GM21576 (cell line): ENCODE measurements around the gene DDR1.
"Not testable (repeated sequence)": the region's sequence is repeated elsewhere in the genome, so short reads cannot be mapped to it uniquely, and the experiment has no call there.

Source experiments
- ATAC-seq: cut with Tn5 transposase; IDR thresholded peaks from one replicate; pipeline ENCODE4 v1.9.1; 2021; ENCODE audit warnings: mild to moderate bottlenecking, moderate library complexity; ENCODE audit not compliant: unreplicated experiment

The DDR1 gene

DNA sequence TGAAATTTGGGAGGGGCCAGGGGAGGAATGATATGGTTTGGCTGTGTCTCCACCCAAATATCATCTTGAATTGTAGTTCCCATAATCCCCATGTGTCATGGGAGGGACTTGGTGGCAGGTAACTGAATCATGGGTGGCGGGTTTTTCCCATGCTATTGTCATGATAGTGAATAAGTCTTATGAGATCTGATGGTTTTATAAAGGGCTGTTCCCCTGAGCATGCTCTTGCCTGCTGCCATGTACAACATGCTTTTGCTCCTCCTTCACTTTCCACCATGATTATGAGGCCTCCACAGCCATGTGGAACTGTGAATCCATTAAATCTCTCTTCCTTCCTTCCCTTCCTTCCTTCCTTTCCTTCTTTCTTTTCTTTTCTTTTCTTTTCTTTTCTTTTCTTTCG is 31.9 kb upstream of the DDR1 start:
- ATAC-seq, result not testable (repeated sequence)

DNA sequence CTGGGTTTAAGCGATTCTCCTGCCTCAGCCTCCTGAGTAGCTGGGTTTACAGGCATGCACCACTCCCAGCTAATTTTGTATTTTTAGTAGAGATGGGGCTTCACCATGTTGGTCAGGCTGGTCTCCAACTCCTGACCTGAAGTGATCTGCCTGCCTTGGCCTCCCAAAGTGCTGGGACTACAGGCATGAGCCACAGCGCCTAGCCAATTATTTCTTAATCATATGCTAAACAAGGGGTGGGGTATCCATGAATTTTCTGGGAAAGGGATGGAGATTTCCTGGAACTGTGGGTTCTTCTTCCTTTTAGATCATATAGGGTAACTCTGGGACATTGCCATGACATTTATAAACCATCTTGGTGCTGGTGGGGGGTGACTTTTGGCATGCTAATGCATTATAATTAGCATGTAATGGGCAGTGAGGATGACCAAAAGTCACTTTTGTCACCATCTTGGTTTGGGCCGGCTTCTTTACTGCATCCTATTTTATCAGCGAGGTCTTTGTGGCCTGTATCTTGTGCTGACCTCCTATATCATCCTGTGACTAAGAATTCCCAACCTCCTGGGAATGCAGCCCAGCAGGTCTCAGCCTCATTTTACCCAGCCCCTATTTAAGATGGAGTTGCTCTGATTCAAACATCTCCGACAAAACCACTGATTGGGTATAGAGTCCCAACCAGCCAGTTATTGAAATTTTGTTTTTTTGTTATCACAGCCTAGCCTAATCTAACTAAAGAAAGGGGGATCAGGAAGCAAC is 29.9 kb upstream of the DDR1 start:
- ATAC-seq, result no peak

DNA sequence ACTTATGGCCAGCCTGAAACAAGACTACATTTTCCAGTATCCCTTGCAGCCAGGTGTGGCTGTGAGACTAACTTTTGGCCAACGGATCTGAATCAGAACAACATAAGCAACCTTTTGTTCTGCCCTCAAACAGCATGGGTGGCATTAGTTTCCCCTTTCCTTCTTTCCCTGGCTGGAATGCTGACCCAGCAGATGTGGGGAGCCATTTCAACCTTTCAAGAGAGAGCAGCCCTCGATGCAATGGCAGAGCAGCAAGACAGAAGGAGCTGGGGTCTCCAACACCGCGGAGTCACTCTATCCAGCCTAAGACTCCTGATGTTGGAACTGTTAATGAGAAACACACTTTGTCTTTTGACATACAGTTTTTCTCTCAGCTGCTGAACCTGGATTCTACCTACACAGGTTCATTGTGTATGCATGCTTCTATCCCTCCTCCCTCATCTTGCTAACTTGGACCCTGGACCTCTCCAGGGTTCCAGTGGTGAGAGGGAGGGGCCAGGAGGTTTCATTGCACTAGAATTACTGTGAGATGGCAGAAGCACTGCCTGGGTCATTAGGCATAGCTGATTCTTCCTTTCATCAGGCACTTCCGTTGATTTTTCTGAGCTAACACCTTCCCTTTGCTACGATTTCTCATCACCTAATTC is 28.8 kb upstream of the DDR1 start:
- no peak for ATAC-seq

DNA sequence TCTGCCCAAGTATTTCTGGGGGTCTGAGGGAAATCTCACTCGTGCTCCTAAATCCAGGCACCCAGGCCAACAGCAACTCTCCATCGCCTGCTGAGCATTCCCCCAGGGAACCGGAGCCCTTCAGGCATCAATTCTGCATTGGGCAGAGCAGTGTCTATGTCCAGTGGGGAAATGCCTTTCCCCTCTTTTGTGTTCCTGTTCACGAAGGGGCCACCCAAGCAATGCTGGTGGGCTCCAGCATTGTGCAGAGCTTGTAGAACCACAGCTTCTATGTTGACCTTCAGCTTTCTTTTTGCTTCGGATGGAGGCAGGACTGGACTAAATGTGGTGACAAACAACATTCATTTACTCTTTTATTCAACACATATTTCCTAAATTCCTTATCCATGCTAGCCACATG is 27.2 kb upstream of the DDR1 start:
- no peak for ATAC-seq

DNA sequence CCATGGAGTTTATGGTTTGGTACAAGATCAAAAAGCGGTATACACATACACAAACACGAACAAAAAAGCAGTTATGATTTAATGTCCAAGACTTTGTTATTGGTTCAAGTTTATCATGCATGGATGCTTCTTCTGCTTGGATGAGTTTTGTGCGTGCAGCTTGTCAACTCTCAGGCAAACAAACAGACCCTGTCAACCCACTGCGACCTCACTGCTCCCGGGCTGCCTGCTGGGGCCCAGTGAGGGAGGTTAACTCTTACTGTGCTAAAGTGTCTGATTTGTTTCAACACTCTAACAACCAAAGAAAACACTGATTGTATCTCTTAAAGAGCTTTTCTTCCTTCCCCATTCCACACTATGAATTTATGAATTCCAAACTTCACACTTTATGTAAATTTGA is 26.8 kb upstream of the DDR1 start:
- ATAC-seq, result no peak

DNA sequence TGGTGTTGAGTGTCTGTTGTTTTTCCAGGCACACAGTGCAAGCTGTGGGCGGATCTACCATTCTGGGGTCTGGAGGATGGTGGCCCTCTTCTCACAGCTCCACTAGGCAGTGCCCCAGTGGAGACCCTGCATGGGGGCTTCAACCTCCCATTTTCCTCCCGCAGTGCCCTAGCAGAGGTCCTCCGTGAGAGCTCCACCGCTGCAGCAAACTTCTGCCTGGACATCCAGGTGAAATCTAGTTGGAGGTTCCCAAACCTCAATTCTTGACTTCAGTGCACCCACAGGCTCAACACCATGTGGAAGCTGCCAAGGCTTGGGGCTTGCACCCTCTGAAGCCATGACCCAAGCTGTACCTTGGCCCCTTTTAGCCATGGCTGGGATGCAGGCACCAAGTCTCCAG is 24.6 kb upstream of the DDR1 start:
- ATAC-seq, result not testable (repeated sequence)

DNA sequence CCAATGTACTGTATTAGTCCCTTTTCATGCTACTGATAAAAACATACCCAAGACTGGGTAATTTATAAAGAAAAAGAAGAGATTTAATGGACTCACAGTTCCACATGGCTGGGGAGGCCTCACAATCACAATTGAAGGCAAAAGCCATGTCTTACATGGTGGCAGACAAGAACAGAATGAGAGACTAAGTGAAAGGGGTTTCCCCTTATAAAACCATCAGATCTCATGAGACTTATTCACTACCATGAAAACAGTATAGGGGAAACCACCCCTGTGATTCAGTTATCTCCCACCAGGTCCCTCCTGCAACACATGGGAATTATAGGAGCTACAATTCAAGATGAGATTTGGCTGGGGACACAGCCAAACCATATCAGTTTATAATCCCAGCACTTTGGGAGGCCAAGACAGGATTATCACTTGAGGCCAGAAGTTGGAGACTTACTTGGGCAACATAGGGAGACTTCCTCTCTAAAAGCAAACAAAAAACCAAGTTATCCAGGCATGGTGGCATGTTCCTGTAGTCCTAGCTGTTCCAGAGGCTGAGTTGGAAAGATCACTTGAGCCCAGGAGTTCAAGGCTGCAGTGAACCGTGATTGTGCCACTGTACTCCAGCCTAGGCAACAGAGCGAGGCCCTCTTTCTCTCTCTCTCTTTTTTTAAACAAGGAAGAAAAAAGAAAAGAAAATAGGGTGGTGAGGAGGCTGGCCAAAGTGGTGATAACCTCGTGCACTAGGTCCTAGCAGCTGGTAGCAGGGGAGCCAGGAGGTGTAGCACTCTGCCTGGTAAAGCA is 22.9 kb upstream of the DDR1 start:
- ATAC-seq, result no peak

DNA sequence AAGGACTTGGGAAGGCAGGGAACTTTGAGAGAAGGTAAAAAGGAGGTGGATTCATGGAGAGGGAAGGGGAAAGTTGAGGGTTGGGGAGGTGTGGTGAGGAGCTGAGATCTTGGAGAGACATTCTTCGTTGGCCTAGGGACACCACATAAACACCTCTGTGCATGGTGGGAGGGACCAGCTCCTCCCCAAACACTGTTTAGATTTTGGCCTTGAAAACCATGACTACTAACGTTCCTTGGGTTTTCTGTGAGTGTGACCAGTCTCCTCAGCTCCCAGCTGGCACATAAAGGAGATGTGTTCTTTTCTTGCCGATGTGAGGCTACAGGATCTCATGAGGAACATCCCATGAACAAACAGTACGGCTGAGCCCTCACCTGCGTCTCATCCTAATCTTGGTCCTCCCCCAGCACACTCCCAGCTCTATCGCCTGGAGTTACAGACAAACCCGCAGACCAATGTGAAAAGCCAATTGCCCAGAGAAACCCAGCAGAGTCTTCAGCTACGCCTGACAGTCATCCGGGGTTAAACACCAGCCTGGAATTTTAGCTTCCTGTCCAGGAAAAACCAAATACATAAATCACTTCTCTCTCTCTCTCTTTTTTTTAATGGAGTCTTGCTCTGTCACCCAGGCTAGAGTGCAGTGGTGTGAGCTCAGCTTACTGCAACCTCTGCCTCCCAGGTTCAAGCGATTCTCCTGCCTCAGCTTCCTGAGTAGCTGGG is 22.0 kb upstream of the DDR1 start:
- no peak for ATAC-seq

DNA sequence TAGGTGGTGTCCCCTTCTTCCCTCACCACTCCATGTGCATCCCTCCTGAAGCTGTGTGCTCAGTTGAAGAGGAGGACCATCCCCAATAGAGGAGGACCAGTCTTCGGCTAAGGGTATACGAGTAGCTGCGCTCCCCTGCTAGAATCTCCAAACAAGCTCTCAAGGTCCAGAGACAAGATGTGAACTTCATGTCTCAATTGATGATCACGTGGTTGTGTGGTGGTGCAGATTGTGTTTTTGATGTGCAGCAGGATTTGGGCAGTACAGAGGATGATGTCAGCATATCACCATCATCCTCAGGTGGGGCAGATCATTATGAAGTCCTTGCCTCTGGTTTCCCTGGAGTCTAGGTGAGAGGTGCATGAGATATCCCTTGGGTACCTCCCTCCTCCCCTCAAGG is 20.0 kb upstream of the DDR1 start:
- ATAC-seq, result no peak

DNA sequence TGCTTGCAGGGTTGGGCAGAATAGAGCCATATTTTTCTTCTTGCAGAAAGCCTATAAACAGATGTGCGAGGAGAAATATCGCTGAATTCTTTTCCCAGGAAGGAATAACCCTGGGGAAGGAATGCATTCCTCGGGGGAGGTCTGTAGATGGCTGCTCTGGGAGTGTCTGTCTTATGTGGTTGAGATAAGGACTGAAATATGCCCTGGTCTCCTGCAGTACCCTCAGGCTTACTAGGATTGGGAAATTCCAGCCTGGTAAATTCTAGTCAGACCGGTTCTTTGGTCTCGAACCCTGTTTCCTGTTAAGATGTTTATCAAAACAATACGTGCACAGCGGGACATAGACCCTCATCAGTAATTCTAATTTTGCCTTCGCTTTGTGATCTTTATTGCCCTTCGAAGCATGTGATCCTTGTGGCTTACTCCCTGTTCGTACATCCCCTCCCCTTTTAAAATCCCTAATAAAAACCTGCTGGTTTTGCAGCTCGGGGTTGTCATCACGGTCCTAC is 15.0 kb upstream of the DDR1 start:
- ATAC-seq, result not testable (repeated sequence)

DNA sequence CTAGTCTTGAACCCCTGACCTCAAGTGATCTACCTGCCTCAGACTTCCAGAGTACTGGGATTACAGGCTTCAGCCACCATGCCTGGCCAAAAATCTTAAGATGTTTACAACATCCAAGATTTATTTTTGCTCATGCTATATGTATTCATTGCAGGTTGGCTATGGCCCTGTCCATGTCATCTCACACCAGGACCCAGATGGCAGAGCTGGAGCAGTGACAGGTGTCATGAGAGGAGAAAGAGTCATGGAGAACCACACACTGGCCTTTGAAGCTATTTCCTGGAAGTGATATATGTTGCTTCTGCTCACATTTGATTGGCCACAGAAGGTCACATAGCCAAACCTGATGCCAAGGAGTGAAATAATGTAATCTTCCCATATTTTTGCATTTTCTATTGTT is 13.8 kb upstream of the DDR1 start:
- no peak for ATAC-seq

DNA sequence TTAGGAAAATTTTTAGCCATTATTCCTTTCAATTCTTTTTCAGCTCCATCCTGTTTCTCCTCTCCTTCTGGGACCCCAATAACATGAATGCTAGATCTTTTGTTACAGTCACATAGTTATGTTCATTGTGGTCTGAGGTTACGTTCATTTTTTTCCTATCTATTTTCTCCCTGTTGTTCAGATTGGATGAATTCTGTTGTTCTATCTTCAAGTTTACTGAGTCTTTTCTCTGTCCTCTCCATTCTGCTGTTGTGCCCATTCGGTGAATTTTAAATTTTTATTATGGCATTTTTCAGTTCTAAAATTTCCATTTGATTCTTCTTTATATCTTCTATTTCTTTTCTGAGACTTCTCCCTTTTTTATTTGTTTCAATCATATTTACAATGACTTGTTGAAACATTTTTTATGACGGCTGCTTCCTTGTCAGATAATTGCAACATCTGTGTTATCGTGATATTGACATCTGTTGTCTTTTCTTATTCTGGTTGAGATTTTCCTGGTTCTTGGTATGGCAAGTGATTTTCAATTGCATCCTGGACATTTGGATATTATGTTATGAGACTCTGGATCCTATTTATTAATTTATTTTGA is 12.6 kb upstream of the DDR1 start:
- no peak for ATAC-seq

DNA sequence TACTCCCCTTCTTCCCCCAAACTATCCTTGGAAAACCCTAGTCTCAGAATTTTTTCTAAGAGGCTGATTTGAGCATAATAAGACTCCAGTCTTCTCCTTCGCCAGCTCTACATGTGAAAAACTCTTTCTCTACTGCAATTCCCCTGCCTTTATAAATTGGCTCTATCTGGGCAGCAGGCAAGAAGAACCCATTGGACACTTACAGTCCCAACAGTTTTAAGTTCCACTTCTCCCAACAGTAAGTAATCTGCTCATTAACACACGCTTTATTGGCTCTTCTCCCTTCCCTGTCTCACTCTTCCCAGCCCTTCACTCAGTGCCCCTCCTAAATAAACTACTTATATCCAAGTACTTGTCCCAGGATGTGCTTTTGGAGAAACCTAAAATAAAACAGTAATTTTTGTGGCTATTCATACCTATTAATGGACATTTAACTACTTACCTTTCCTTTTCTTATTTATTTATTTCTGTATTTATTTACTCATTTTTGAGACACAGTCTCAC is 11.1 kb upstream of the DDR1 start:
- ATAC-seq, result no peak

DNA sequence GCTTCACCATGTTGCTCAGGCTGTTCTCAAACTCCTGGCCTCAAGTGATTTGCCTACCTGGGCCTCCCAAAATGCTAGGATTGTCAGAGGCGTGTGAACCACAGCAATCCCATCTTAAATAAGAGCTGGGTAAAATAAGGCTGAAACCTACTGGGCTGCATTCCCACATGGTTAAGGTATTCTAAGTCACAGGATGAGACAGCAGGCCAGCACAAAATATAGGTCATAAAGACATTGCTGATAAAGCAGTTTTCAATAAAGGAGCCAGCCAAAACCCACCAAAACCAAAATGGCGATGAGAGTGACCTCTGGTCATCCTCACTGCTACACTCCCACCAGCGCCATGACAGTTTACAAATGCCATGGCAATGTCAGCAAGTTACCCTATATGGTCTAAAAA is 10.5 kb upstream of the DDR1 start:
- ATAC-seq, result not testable (repeated sequence)

DNA sequence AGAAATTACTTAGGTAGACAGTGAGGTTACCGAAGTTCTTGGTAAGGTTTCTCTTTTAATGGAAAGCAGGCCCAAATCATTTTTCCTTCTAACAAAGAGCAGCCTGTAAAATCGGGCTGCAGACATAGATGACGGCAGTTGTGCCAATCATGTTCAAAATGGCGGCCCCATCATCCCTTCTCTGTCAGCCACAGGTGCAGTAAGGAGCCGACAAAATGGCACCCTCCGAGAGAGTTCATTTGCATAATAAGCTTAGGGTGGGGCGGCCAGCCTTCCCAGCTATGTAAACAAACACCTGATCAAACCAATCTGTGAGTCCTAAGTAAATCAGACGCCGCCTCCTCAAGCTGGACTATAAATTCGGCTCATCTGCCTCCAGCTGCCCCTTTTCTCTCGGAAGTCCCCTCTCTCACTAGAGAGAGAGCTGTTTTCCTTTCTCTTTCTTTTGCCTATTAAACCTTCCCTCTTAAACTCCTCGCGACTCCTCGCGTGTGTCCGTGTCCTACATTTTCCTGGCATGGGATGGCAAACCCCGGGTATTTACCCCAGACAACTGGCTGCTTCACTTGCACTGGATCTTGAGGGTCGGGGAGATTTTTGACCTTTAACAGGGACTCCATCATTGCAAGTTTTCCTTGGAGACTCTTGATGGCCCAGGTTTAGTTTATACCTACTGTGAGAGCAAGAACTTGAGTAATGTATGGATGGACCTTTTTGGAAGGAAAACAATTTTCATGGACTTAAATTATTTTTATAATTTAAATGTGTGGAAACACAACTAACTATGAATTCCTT is 8.9 kb upstream of the DDR1 start:
- ATAC-seq, result no peak

DNA sequence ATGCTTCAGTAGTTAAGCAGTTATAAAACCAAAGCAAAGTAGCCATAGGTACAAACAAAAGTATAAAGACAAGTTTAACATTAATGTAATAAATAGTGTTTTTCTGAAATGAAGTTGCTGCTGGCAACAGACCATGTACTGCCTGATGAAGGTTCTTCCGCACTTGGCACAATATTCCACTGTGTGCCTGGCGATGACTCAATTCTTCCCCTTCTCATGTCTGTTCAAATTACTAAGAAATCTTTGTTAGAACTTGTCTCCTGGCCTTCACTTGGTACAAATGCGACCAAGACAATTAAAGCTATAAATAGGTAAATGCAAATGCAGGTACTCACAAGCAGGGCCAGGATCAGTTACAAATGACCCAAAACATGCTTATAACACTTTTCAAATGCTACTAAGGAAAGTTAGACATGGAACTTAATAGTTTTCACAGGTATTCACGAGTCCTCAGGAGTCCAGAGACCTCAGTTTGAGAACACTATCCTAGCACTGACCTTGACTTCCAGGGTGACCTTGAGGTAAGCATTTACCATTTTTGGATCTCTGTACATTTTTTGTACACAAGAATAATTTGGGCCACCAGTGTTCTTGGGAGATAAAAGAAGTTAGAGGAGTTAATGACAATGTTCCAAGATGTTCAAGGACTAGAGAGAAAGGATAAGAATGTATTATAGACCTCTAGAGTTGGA is 8.1 kb upstream of the DDR1 start:
- ATAC-seq, result no peak

DNA sequence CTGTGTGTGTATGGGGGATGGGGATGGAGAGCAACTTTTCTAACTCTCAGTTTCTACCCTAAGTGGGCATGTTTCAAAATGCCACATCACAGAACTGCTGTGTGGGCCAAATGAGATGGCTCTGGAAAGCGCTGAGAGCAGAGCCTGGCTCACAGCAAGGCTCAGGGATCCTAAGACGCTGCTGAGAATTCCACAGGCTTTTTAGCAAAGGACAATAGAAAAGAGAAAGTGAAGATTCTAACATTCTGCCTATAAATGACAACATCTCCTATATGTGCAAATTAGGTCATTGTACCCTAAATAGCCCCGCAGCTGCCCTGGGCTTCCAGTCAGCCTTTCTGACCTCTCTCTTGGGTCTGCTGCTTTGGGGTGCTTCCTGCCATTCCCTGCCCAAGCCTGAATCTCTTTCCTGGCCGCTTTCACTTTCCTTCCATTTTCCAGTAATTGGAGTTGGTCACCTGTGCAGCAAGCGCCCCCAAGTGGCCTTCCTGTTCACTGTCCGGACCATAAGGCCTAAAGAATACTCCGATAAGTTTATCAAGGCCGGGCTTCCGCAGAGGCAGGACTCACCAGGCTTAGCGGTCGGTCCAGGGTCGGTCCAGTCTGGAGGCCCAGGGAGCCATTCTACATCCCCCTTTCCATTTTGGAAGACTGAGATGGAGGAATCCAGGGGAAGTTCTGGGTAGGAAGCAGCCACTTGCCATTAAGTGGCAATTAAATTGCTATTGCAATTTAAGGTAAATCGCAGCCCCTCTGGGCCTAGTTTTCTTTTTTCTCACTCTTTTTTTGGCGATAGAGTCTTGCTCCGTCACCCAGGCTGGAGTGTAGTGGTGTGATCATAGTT is 6.7 kb upstream of the DDR1 start:
- no peak for ATAC-seq
